ENCODE data around the gene MICAL3. TPM values are rescaled to one million over a fixed set of nuclear protein-coding genes. Genes with fewer than 3 reads are reported as not detected.

The MICAL3 gene
- total RNA-seq, 1 donor from 2014 or later, result 54.8 TPM

DNA sequence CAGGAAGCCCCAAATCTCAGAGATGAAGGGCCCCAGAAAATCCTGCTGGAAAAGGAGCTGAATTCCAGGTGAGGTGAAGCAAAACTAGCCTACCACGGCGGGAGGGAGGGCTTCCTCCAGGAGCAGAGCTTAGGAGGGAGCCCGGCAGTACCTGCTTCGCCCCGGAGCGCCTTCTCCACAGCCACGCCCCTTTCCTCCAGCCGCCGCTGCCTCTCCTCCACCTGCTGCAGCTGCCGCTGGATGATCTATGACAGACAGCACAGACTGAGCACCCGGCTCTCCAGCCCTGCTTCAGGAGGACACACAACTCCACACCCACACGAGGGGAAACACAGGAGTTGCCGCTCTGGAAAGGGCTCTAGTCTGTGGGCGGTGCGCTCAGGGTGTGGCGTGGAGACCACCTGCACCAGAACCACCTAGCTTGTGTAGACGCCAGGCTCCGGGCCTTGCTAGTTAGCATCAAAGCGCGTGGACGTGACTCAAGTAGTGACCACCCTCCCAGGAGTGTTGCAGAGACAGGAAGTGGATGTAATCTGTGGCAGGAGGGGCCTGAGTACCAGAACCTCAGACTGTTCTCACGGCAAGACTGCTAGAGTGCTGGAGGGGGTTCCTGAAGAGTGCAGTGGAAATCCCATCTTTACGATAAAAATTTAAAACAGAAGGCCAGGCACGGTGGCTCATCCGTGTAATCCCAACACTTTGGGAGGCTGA, 215.5 kb downstream of the MICAL3 start:
- Mint-ChIP-seq H3K36me3 (ENCODE audit: insufficient read depth) (peaks cover 4% of the 10 kb centered on the region), H3K4me3 (ENCODE audit: low read depth) (no peak overlapping the region), H3K27me3 (no peaks in the 10 kb centered on the region), H3K9me3 (ENCODE audit: low read depth) (no peaks in the 10 kb centered on the region), H3K27ac (no peak overlapping the region), H3K4me1 (ENCODE audit: low read depth) (peaks cover 4% of the 10 kb centered on the region)
- TF ChIP-seq CTCF (IDR thresholded peaks at IDR 0.05; ENCODE audit: unreplicated experiment), result no peak
- no peak for DNase-seq (ENCODE audit: low spot score, unreplicated experiment)

DNA sequence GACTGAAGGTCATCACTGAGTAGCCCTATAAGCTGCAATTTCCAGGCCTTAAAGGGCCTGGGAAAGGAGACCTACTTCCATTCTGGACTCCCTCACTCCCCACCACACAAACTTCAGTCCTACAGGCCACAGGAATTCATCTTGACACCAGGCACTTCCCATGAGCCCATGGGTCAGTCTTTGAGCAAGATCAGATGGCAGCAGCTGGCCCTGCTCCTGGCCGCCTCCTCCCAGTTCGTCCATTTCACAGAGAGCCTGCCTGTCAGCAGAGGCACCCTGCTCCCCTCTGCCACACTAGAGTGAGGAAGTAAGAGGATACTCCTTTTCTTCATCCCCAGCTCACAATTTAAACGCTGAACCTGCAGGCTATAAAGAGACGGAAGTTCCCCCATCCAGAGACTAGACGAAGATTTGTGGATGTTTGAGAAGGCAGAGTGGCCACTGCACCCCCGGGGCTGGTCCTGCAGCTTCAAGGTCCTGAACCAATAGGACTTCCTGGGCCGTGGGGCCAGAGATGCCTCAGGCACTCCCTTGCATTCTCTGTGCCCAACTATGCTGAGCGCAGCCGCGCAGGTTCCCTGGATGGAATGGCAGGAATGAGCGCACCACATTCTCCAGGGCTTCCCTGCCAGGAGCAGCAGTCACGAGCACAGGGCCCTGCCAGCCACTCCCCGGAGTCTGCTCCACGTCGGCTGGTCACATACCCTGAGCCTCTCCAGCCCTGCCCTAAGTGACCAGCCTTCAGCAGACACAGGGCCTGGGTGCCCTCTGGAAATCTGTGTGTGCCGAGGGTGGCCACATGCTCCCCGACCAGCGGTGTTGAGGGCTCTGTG, 216.6 kb downstream of the MICAL3 start:
- Mint-ChIP-seq H3K4me3 (ENCODE audit: low read depth) (no peak overlapping the region), H3K4me1 (ENCODE audit: low read depth) (peaks cover 4% of the 10 kb centered on the region), H3K27ac (no peak overlapping the region), H3K27me3 (no peaks in the 10 kb centered on the region), H3K9me3 (ENCODE audit: low read depth) (no peaks in the 10 kb centered on the region), H3K36me3 (ENCODE audit: insufficient read depth) (peaks cover 5% of the 10 kb centered on the region)
- no peak for DNase-seq (ENCODE audit: low spot score, unreplicated experiment)
- no peak for TF ChIP-seq CTCF (IDR thresholded peaks at IDR 0.05; ENCODE audit: unreplicated experiment)

DNA sequence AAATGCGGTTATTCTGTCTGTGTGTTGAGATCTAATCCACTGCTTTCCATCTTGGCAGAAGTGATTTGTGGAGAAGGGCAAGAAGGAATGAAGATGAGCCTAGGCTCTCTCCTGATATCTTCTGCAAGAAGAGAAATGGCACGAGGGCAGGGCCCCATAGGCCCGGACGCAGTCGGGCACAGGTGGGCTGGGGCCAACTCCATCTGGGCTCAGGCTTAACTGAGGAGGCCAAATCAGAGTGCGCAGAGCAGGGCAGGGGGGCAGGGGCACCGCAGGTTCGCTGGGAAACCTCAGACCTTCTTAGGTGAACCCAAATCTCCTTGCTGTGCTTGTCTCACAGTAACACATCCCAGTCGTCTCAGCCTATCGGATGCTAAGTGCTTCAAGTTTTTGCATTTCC, 217.3 kb downstream of the MICAL3 start:
- no peak overlapping the region for H3K27ac Mint-ChIP-seq
- DNase-seq (ENCODE audit: low spot score, unreplicated experiment), result no peak
- no peaks in the 10 kb centered on the region for H3K9me3 Mint-ChIP-seq (ENCODE audit: low read depth)
- H3K27me3 Mint-ChIP-seq, result no peaks in the 10 kb centered on the region
- H3K4me3 Mint-ChIP-seq (ENCODE audit: low read depth), result no peak overlapping the region
- H3K36me3 Mint-ChIP-seq (ENCODE audit: insufficient read depth), result peaks cover 5% of the 10 kb centered on the region
- peaks cover 4% of the 10 kb centered on the region for H3K4me1 Mint-ChIP-seq (ENCODE audit: low read depth)
- no peak for TF ChIP-seq CTCF (IDR thresholded peaks at IDR 0.05; ENCODE audit: unreplicated experiment)

- no peaks in the 10 kb centered on the region for H3K27me3 Mint-ChIP-seq
- TF ChIP-seq CTCF (IDR thresholded peaks at IDR 0.05; ENCODE audit: unreplicated experiment), result no peak
- H3K4me3 Mint-ChIP-seq (ENCODE audit: low read depth), result no peak overlapping the region
- peaks cover 4% of the 10 kb centered on the region for H3K4me1 Mint-ChIP-seq (ENCODE audit: low read depth)
- no peak overlapping the region for H3K27ac Mint-ChIP-seq
- H3K9me3 Mint-ChIP-seq (ENCODE audit: low read depth), result no peaks in the 10 kb centered on the region
- no peak for DNase-seq (ENCODE audit: low spot score, unreplicated experiment)
- peaks cover 5% of the 10 kb centered on the region for H3K36me3 Mint-ChIP-seq (ENCODE audit: insufficient read depth)
These were observed 217.9 kb downstream of the MICAL3 start for GRCh38 chr22:17806437-17806836.

GRCh38 chr22:17804331-17805080, 219.9 kb downstream of the MICAL3 start:
- H3K27ac Mint-ChIP-seq, result no peak overlapping the region

More at GRCh38 chr22:17804331-17805080, 219.9 kb downstream of the MICAL3 start:
- no peak for TF ChIP-seq CTCF (IDR thresholded peaks at IDR 0.05; ENCODE audit: unreplicated experiment)
- peaks cover 6% of the 10 kb centered on the region for H3K4me1 Mint-ChIP-seq (ENCODE audit: low read depth)
- no peaks in the 10 kb centered on the region for H3K27me3 Mint-ChIP-seq
- no peak for DNase-seq (ENCODE audit: low spot score, unreplicated experiment)
- no peak overlapping the region for H3K4me3 Mint-ChIP-seq (ENCODE audit: low read depth)
- no peaks in the 10 kb centered on the region for H3K9me3 Mint-ChIP-seq (ENCODE audit: low read depth)
- H3K36me3 Mint-ChIP-seq (ENCODE audit: insufficient read depth), result peaks cover 3% of the 10 kb centered on the region
